WTC11 (cell line): ENCODE results near the gene EFCAB12.

Experiments
- ZNF317 ChIP-seq: sonication (generic); formaldehyde crosslinking; IDR thresholded peaks from 2 replicates; pipeline ENCODE4 v1.8.1; 2023; ENCODE audit warnings: low read depth, mild to moderate bottlenecking, moderate library complexity, missing genetic modification reagents, borderline replicate concordance
- ZNF532 ChIP-seq: fragments of 250-450 bp; sonication (Bioruptor Pico); IDR thresholded peaks from 2 replicates; pipeline ENCODE4 v1.9.0; 2021; ENCODE audit warnings: mild to moderate bottlenecking, borderline replicate concordance

- TF ChIP-seq ZNF317 (CRISPR knock-in tag) (no peak), ZNF532 (CRISPR knock-in tag) (no peak)
These were observed 32.6 kb upstream of the EFCAB12 start for GRCh38 chr3:129461022-129461421.
